Right lobe of liver (tissue), 6 donors: ENCODE data around the gene CNKSR2. TPM values are rescaled to one million over a fixed set of nuclear protein-coding genes. Genes with fewer than 3 reads are reported as not detected.
"Not testable (repeated sequence)": the region's sequence is repeated elsewhere in the genome, so short reads cannot be mapped to it uniquely, and the experiment has no call there.

ENCODE experiments used
- ATAC-seq, 4 donors: fragments of 200-7000 bp; cut with Tn5 transposase; one replicate each; pipeline ENCODE4 v1.9.1; 2020; ENCODE audit warnings: mild to moderate bottlenecking in 4 of 4, moderate library complexity in 4 of 4
- DNase-seq, 3 donors: peaks; one replicate each; pipeline ENCODE4 v3.0.0-alpha.2; 2020
- H3K27ac ChIP-seq, 3 donors: fragments of 200-600 bp; one replicate each; pipeline ENCODE4 v1.8.0; 2022
- H3K27me3 ChIP-seq, 2 donors: fragments of 200-600 bp; one replicate each; pipeline ENCODE4 v1.8.0; 2022
- H3K36me3 ChIP-seq, 4 donors: fragments of 200-600 bp; sonication (generic) in 1 of 4; one replicate each; pipeline versions ENCODE4 v1.5.1 to v1.8.0; 2017 to 2022; ENCODE audit warnings: control low read depth in 1 of 4
- H3K4me1 ChIP-seq, 4 donors: fragments of 200-600 bp; sonication (generic) in 1 of 4; one replicate each; pipeline versions ENCODE4 v1.5.1 to v1.8.0; 2017 to 2022; ENCODE audit warnings: control low read depth in 1 of 4
- H3K4me3 ChIP-seq, 3 donors: fragments of 200-600 bp; one replicate each; pipeline ENCODE4 v1.8.0; 2022
- H3K9me3 ChIP-seq, 4 donors: fragments of 200-600 bp; sonication (generic) in 1 of 4; one replicate each; pipeline versions ENCODE4 v1.5.1 to v1.8.0; 2017 to 2022; ENCODE audit warnings: control low read depth in 1 of 4
- POLR2A ChIP-seq: fragments of 450-650 bp; IDR thresholded peaks from one replicate; pipeline ENCODE4 v1.6.1; 2017; ENCODE audit warnings: antibody characterized with exemption, mild to moderate bottlenecking
- WGBS: methylation state at CpG from one replicate; pipeline ENCODE4 v1.1.6; 2018; ENCODE audit warnings: low coverage, low lambda C conversion rate; ENCODE audit not compliant: insufficient coverage; ENCODE audit errors: missing lambda C conversion rate; 5-methylcytosine and 5-hydroxymethylcytosine counted together
- intact Hi-C, 2 donors: fragments of 100-400 bp; cut with DNase I; formaldehyde crosslinking; loops; one replicate each; pipeline versions ENCODE4 v1.11.2 to v1.14.1; 2022
- total RNA-seq, 6 experiments: library from RNA; depleted of rRNA in 2 of 6; stranded (reverse); fragments of >200 nt in 2 of 6; fragmentation: NEBNext Ultra II Directional in 3 of 6; extraction: Animal tissue kit (Norgen Biotek cat#: 25700) in 3 of 6; gene quantifications; one replicate each; pipeline versions ENCODE4 v1.1.0 to v1.2.4, GENCODE V29; 2016 to 2023
- TF ChIP-seq, protein P1 (sequence below), 4 donors: fragments of 200-600 bp in 3 of 4; fragments of 450-650 bp in 1 of 4; IDR thresholded peaks; one replicate each; pipeline versions ENCODE4 v1.5.1 to v1.8.0; 2016 to 2022; ENCODE audit warnings: antibody characterized with exemption in 4 of 4, mild to moderate bottlenecking in 2 of 4
- donor health status: DM: no; HTN: yes; CAD: no.
- donor health status: DM: no; HTN: no; CAD: no.
- donor health status: DM: no; HTN: no; CAD: no.
- donor health status: DM: no; HTN: yes; CAD: no.
- donor health status: DM: no; HTN: yes; CAD: no.

The CNKSR2 gene
- total RNA-seq, 6 experiments from 2014 or later: 1.4 to 5.6 (median 2.6) TPM

DNA sequence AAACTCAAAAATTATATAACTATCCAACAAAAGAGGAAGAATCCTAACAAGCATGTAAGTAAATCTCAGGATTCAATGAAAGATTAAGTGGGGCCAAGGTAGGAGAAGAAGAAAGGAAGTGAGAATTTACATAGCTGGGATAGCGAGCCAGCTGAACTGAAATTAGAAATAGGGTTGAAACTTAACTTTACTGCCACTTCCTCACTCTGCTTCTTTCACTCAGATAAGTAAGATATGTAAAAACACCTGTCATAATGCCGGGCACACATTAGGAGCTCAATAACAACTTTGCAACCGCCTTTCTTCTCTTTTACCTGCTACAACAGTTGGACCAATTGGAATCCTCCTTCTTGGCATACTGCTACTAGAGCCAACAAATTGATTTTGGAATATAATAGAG is 129.4 kb downstream of the CNKSR2 start:
- 41% methylated on average over 3 of the region's 3 CpGs for WGBS
- no peaks in the 10 kb centered on the region for H3K4me1 ChIP-seq
- DNase-seq (no peak), ATAC-seq (no peak)
- H3K36me3 ChIP-seq: no peaks in the 10 kb centered on the region
- no peaks in the 10 kb centered on the region for H3K9me3 ChIP-seq
- H3K27me3 ChIP-seq: no peaks in the 10 kb centered on the region
- TF ChIP-seq, protein P1, sequence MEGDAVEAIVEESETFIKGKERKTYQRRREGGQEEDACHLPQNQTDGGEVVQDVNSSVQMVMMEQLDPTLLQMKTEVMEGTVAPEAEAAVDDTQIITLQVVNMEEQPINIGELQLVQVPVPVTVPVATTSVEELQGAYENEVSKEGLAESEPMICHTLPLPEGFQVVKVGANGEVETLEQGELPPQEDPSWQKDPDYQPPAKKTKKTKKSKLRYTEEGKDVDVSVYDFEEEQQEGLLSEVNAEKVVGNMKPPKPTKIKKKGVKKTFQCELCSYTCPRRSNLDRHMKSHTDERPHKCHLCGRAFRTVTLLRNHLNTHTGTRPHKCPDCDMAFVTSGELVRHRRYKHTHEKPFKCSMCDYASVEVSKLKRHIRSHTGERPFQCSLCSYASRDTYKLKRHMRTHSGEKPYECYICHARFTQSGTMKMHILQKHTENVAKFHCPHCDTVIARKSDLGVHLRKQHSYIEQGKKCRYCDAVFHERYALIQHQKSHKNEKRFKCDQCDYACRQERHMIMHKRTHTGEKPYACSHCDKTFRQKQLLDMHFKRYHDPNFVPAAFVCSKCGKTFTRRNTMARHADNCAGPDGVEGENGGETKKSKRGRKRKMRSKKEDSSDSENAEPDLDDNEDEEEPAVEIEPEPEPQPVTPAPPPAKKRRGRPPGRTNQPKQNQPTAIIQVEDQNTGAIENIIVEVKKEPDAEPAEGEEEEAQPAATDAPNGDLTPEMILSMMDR (IDR thresholded peaks at IDR 0.05): no peak
- TF ChIP-seq POLR2A: no peak
- intact Hi-C loops: no loop called here
- H3K4me3 ChIP-seq: no peak overlapping the region
- no peak overlapping the region for H3K27ac ChIP-seq

DNA sequence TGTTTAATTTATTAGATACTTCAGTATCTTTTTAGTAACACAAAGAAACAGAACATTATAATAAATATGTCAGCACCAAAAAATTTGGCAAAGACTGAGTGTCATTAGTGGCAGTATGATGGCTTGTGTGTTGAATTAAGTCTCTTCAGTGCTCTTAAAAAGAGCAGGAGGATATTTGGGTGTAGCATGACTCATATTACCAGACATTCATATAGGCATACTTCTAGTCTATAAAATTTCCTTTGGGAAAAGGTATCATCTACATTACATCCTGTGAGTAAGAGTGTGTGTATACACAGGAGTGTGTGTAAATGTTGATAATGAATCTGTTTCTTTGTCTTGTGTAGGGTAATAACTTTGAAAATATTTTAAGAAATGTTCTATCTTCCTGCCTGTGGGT is 135.7 kb downstream of the CNKSR2 start:
- ATAC-seq (no peak), DNase-seq (no peak)
- H3K27ac ChIP-seq: no peak overlapping the region

DNA sequence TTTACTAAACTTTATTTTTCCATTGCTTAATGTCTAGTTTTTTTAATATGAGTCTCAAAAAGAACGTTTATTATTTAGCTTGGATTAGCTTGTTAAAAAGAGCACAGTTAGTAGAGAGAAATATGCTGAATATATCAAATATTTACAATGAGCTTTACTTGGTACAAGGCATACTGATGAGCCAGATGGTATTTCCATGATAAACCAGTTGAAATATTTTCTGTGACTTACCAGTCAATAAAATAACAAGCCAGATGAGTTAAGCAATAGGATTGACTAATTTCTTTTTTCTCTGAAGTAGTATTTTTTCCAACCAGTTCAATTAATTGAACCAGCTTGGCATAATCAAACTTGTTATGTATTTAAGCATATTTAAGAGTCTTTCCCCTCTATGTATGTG is 149.8 kb downstream of the CNKSR2 start:
- no peak overlapping the region for H3K27ac ChIP-seq
- H3K4me1 ChIP-seq: no peaks in the 10 kb centered on the region
- 11% methylated on average over 1 of the region's 1 CpG for WGBS
- H3K36me3 ChIP-seq: no peaks in the 10 kb centered on the region
- ATAC-seq (no peak), DNase-seq (no peak)
- H3K9me3 ChIP-seq: no peaks in the 10 kb centered on the region
- no peaks in the 10 kb centered on the region for H3K27me3 ChIP-seq
- TF ChIP-seq, protein P1 (IDR thresholded peaks at IDR 0.05): no peak
- TF ChIP-seq POLR2A: no peak
- no peak overlapping the region for H3K4me3 ChIP-seq
- intact Hi-C loops: no loop called here

More for the DNA sequence above, 135.7 kb downstream of the CNKSR2 start:
- no peaks in the 10 kb centered on the region for H3K9me3 ChIP-seq
- TF ChIP-seq POLR2A: no peak
- TF ChIP-seq, protein P1 (IDR thresholded peaks at IDR 0.05): no peak
- intact Hi-C loops: no loop called here
- H3K4me3 ChIP-seq: no peak overlapping the region
- H3K27me3 ChIP-seq: no peaks in the 10 kb centered on the region
- no peaks in the 10 kb centered on the region for H3K4me1 ChIP-seq
- no peaks in the 10 kb centered on the region for H3K36me3 ChIP-seq

DNA sequence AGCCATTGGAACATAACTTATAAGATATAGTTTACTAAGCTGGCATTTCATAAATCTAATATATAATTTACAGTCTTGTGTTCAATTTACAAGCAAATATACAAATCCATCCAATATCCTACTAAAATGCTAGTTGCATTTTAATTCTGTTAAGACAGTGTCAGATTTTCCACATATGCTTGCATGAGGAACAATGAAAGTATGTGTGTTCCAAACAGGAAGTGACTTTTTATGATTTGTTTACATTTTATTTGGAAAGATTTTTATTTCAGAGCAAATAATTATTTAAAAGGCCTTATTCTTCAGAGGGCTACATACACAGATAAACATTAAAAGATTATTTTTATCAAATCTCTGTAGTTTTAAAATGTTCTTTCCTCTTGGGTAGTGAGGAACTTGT is 153.9 kb downstream of the CNKSR2 start:
- no peaks in the 10 kb centered on the region for H3K27me3 ChIP-seq
- TF ChIP-seq POLR2A: no peak
- TF ChIP-seq, protein P1 (IDR thresholded peaks at IDR 0.05): no peak
- no peak for DNase-seq

DNA sequence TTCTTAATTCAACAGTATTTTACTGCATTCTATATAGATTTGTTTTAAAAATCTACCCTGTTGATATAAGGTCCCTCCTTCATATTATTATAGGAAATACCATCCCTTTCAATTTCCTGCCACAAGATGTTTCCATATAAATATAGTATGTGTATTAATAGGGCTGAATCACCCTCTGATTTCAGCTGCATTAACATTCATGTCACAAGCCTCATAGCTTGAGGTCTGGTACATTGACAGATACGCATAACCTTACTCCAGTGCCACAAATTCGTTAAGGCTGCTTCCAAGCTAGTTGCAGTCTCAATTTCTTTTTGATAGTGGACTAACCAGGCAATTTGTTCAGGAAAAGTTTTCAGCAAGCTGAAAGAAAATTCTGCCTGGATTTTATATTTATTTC is 155.6 kb downstream of the CNKSR2 start:
- Histone ChIP-seq H3K4me1 (no peaks in the 10 kb centered on the region), H3K27ac (no peak overlapping the region), H3K9me3 (no peaks in the 10 kb centered on the region), H3K36me3 (no peaks in the 10 kb centered on the region), H3K4me3 (no peak overlapping the region), H3K27me3 (no peaks in the 10 kb centered on the region)
- ATAC-seq (no peak), DNase-seq (no peak)
- WGBS: 83% methylated on average over 2 of the region's 2 CpGs
- TF ChIP-seq POLR2A: no peak
- TF ChIP-seq, protein P1 (IDR thresholded peaks at IDR 0.05): no peak
- intact Hi-C loops: no loop called here

More for the DNA sequence above, 153.9 kb downstream of the CNKSR2 start:
- no peaks in the 10 kb centered on the region for H3K4me1 ChIP-seq
- intact Hi-C loops: no loop called here
- no peaks in the 10 kb centered on the region for H3K9me3 ChIP-seq
- ATAC-seq: no peak
- H3K4me3 ChIP-seq: no peak overlapping the region
- H3K27ac ChIP-seq: no peak overlapping the region
- no peaks in the 10 kb centered on the region for H3K36me3 ChIP-seq

DNA sequence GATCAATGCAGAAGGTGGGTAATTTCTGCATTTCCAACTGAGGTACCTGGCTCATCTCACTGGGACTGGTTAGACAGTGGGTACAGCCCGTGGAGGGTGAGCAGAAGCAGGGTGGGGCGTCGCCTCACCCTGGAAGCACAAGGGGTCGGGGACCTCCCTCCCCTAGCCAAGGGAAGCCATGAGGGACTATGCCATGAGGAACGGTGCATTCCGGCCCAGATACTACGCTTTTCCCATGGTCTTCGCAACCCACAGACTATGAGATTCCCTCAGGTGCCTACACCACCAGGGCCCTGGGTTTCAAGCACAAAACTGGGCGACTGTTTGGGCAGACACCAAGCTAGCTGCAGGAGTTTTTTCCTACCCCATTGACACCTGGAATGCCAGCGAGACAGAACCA is 170.4 kb downstream of the CNKSR2 start:
- intact Hi-C loops, H3K4me3 ChIP-seq, H3K27me3 ChIP-seq, H3K27ac ChIP-seq, H3K4me1 ChIP-seq, DNase-seq, H3K9me3 ChIP-seq, H3K36me3 ChIP-seq, ATAC-seq: not testable (repeated sequence)
- WGBS: no CpG with 5 or more reads among the region's 10 CpGs
